AG04449 (cell line): Measurements from ENCODE around the gene KDM7A.

Experiments used
- CTCF ChIA-PET: fragments of 350-600 bp; formaldehyde crosslinking; extraction: SDS; loops from one replicate; lab custom pipeline; 2021; ENCODE audit warnings: antibody characterized with exemption; lab: Yijun Ruan, JAX
- POLR2A ChIA-PET: fragments of 400-600, 350-600 bp; formaldehyde crosslinking; extraction: SDS; loops from one replicate; lab custom pipeline; 2020; ENCODE audit warnings: antibody characterized with exemption, inconsistent platforms; lab: Yijun Ruan, JAX
- DNase-seq: peaks from one replicate; pipeline ENCODE4 v3.0.0-alpha.2; 2010; ENCODE audit warnings: low read depth, low spot score
- H3K4me3 ChIP-seq: 2 replicates; pipeline ENCODE4 v1.5.1; 2011; ENCODE audit warnings: low read depth, mild to moderate bottlenecking, control low read depth, low read length
- TF ChIP-seq, protein P1 (sequence below): IDR thresholded peaks from one replicate; pipeline ENCODE4 v1.5.1; 2011; ENCODE audit warnings: mild to moderate bottlenecking, moderate library complexity, low read length, control low read depth, inconsistent platforms; ENCODE audit not compliant: insufficient read depth; ENCODE audit errors: missing control alignments

The KDM7A gene

DNA sequence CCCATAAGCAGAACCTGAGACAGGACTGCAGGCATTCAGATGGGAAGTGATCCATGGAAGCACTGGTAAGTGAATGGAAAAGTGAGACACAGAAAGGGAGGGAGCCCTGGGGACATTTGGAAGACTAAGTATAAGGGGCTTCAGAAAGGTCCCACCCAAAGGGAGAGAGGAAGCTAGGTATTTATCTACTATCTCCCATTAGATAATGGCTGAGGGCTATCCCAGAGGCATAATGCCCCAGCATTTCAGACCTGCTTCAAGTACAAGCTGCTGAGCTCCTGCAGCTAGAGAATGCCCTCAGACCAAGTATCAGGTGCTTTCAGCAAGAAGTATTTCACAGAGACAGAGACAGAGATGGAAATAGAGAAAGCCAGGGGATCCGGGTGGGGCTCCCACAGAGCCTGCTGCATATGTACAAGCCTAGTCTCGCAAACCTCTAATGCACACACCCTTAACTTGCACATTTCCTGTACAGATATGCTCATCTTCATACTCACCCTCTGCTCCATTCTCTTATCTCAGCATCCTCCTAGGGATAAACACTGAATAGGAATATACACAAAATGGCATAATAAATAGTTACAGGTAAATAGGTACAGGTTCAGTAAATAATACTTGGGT is 20.2 kb downstream of the KDM7A start:
- TF ChIP-seq, protein P1, sequence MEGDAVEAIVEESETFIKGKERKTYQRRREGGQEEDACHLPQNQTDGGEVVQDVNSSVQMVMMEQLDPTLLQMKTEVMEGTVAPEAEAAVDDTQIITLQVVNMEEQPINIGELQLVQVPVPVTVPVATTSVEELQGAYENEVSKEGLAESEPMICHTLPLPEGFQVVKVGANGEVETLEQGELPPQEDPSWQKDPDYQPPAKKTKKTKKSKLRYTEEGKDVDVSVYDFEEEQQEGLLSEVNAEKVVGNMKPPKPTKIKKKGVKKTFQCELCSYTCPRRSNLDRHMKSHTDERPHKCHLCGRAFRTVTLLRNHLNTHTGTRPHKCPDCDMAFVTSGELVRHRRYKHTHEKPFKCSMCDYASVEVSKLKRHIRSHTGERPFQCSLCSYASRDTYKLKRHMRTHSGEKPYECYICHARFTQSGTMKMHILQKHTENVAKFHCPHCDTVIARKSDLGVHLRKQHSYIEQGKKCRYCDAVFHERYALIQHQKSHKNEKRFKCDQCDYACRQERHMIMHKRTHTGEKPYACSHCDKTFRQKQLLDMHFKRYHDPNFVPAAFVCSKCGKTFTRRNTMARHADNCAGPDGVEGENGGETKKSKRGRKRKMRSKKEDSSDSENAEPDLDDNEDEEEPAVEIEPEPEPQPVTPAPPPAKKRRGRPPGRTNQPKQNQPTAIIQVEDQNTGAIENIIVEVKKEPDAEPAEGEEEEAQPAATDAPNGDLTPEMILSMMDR: no peak
- ChIA-PET POLR2A (no interaction called here), CTCF (interaction anchor here (1.9 kb wide), 1 partner anchor 171 kb away, joined by 5 read pairs; no protein-coding TSS in a partner anchor)
- H3K4me3 ChIP-seq: no peak overlapping the region
- DNase-seq: no peak

DNA sequence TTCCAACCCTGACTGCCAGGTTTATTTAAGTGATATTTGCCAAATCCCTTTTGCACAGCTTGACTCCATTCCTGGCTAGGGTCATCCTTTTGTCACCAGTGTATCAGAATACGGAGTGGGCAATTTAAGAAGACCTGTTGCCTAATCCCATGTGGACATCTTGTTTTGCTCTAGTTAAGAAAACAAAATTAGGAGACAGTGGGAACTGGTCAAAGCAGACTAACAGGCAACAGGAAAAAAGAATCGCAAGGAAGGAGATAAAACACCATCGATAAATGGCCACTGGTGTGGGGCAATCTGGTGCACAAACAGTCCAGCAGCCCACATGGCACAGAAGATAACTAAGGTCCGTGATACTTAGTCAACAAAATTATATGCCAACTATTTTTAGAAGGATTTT is 21.4 kb downstream of the KDM7A start:
- CTCF ChIA-PET: no interaction called here
- POLR2A ChIA-PET: no interaction called here
- no peak overlapping the region for H3K4me3 ChIP-seq
- TF ChIP-seq, protein P1: no peak
- no peak for DNase-seq

DNA sequence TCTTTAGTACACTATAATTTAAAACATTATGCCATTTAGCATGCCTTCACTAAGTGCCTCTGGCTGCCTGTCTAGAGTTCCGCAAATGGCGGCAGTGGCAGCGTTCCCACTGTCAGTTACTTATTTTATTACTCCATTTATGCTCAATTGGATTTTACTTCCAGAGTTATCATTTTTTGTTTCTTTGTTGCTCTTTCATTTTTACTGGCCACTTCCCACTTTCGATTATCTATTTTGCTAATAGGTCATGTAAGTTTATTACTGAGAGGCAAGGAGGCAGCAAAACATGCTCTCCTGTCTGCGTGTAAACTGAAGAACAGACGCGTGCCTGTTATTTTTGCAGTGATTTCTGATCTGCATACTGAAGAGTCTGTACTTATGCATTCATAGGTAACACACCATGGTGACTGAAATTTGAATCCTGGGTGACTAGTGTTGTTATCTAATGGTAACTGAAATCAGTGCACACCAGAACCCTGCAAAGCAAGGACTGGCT is 23.1 kb downstream of the KDM7A start:
- CTCF ChIA-PET: no interaction called here
- TF ChIP-seq, protein P1: no peak
- no peak overlapping the region for H3K4me3 ChIP-seq
- POLR2A ChIA-PET: interaction anchor here (0.6 kb wide), 1 partner anchor 488 kb away, joined by 3 read pairs; no protein-coding TSS in a partner anchor
- DNase-seq: no peak

DNA sequence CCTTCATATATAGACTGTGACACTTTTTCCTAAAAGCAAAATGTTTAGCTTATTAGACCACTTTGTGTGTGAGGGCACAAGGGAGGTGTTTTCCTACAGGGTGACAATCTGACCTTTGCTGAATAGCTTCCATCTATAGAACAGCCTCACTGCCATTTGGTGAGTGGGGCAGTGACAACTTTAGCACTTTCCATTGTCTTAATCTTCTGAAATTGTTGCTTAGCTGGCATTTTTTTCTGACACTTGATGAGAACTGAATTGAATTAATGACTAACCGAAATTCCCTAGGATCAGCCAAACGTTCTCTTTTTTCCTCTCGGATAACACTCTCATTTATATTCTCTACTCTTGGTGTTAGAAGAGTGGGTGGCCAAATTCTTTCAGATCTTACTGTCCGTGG is 30.2 kb downstream of the KDM7A start:
- TF ChIP-seq, protein P1: no peak
- no peak for DNase-seq
- H3K4me3 ChIP-seq: no peak overlapping the region
- ChIA-PET POLR2A (no interaction called here), CTCF (interaction anchor here (1.5 kb wide), 1 partner anchor 18 kb away, joined by 3 read pairs; no protein-coding TSS in a partner anchor)

DNA sequence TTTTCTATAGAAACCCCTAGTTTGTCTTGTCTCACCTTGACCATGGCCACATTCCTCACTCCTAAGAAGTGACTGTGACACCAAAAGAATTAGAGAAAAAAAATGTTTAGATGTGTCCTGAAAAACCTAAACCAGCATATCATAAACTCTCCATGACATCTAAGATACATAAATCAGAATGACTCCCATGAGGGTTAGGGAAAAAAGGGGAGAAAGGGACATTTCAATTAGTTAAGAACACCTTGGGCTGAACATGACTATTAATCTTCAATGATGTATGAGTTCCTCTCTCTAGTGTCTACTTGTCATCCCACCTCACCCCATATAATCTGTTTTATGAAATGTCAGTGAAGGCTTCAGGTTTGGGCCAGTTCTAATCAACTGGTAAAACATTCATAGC is 31.1 kb downstream of the KDM7A start:
- H3K4me3 ChIP-seq: no peak overlapping the region
- CTCF ChIA-PET: interaction anchor here (1.5 kb wide), 1 partner anchor 17 kb away, joined by 3 read pairs; no protein-coding TSS in a partner anchor
- DNase-seq: no peak
- TF ChIP-seq, protein P1: no peak
- POLR2A ChIA-PET: no interaction called here

DNA sequence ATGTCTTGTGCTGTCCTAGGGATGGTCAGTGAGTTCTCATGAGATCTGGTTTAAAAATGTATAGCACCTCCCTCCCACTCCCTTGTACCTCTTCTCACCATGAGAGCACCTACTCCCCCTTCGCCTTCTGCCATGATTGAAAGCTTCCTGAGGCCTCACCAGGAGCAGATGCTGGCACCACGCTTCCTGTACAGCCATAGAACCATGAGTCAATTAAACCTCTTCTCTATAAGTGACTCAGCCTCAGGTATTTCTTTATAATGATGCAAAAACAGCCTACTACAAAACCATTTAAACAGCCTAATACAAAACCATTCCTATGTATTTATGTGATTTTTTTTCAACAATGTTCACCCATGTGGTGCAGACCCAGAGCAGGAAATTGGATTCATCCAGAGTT is 32.0 kb downstream of the KDM7A start:
- H3K4me3 ChIP-seq: no peak overlapping the region
- no peak for DNase-seq
- ChIA-PET POLR2A (no interaction called here), CTCF (no interaction called here)
- TF ChIP-seq, protein P1: no peak
